Measurements from ENCODE around the gene WNT9A. TPM values are rescaled to one million over a fixed set of nuclear protein-coding genes. Genes with fewer than 3 reads are reported as not detected.

WNT9A gene
- total RNA-seq, 1 experiment from 2014 or later: 0.24 TPM

- H3K27ac Mint-ChIP-seq (ENCODE audit: unreplicated experiment): no peak overlapping the region
These were observed 29.5 kb downstream of the WNT9A start for GRCh38 chr1:227918083-227918700.

GRCh38 chr1:227917081-227917950, 30.4 kb downstream of the WNT9A start:
- Mint-ChIP-seq H3K36me3 (ENCODE audit: insufficient read depth, unreplicated experiment) (no peaks in the 10 kb centered on the region), H3K4me3 (ENCODE audit: low read depth, unreplicated experiment) (no peak overlapping the region), H3K27me3 (ENCODE audit: unreplicated experiment) (peaks cover 59% of the 10 kb centered on the region), H3K4me1 (ENCODE audit: low read depth, unreplicated experiment) (no peaks in the 10 kb centered on the region), H3K27ac (ENCODE audit: unreplicated experiment) (no peak overlapping the region), H3K9me3 (ENCODE audit: low read depth, unreplicated experiment) (no peaks in the 10 kb centered on the region)
- intact Hi-C loops (cut with micrococcal nuclease; ENCODE audit: unreplicated experiment): no loop called here
- no peak for DNase-seq
- TF ChIP-seq CTCF (IDR thresholded peaks at IDR 0.05; ENCODE audit: unreplicated experiment): no peak
- BruUV-seq (replicated peaks): no TSS peak
- CTCF ChIA-PET: interaction anchor here (0.5 to 0.6 kb wide), 2 partner anchors 11 to 459 kb away, joined by 3 to 4 read pairs; no protein-coding TSS in a partner anchor

More at GRCh38 chr1:227918083-227918700, 29.5 kb downstream of the WNT9A start:
- CTCF ChIA-PET: interaction anchor here (0.5 kb wide), 1 partner anchor 30 kb away, joined by 3 read pairs; no protein-coding TSS in a partner anchor
- intact Hi-C loops (cut with micrococcal nuclease; ENCODE audit: unreplicated experiment): no loop called here
- Mint-ChIP-seq H3K27me3 (ENCODE audit: unreplicated experiment) (peaks cover 50% of the 10 kb centered on the region), H3K4me3 (ENCODE audit: low read depth, unreplicated experiment) (no peak overlapping the region), H3K4me1 (ENCODE audit: low read depth, unreplicated experiment) (no peaks in the 10 kb centered on the region), H3K9me3 (ENCODE audit: low read depth, unreplicated experiment) (no peaks in the 10 kb centered on the region), H3K36me3 (ENCODE audit: insufficient read depth, unreplicated experiment) (no peaks in the 10 kb centered on the region)
- BruUV-seq (replicated peaks): no TSS peak
- TF ChIP-seq CTCF (IDR thresholded peaks at IDR 0.05; ENCODE audit: unreplicated experiment): no peak
- no peak for DNase-seq

- Mint-ChIP-seq H3K9me3 (ENCODE audit: low read depth, unreplicated experiment) (no peaks in the 10 kb centered on the region), H3K36me3 (ENCODE audit: insufficient read depth, unreplicated experiment) (no peaks in the 10 kb centered on the region), H3K4me1 (ENCODE audit: low read depth, unreplicated experiment) (no peaks in the 10 kb centered on the region), H3K27ac (ENCODE audit: unreplicated experiment) (no peak overlapping the region), H3K4me3 (ENCODE audit: low read depth, unreplicated experiment) (no peak overlapping the region), H3K27me3 (ENCODE audit: unreplicated experiment) (peaks cover 65% of the 10 kb centered on the region)
- BruUV-seq (replicated peaks): no TSS peak
- no peak for DNase-seq
- intact Hi-C loops (cut with micrococcal nuclease; ENCODE audit: unreplicated experiment): no loop called here
- no peak for TF ChIP-seq CTCF (IDR thresholded peaks at IDR 0.05; ENCODE audit: unreplicated experiment)
- CTCF ChIA-PET: interaction anchor here (0.6 kb wide), 1 partner anchor 11 kb away, joined by 4 read pairs; no protein-coding TSS in a partner anchor
These were observed 31.1 kb downstream of the WNT9A start for GRCh38 chr1:227916655-227917054.

- Mint-ChIP-seq H3K4me3 (ENCODE audit: low read depth, unreplicated experiment) (no peak overlapping the region), H3K9me3 (ENCODE audit: low read depth, unreplicated experiment) (no peaks in the 10 kb centered on the region), H3K4me1 (ENCODE audit: low read depth, unreplicated experiment) (no peaks in the 10 kb centered on the region), H3K36me3 (ENCODE audit: insufficient read depth, unreplicated experiment) (no peaks in the 10 kb centered on the region), H3K27ac (ENCODE audit: unreplicated experiment) (no peak overlapping the region), H3K27me3 (ENCODE audit: unreplicated experiment) (peaks cover 73% of the 10 kb centered on the region)
- no TSS peak for BruUV-seq (replicated peaks)
- intact Hi-C loops (cut with micrococcal nuclease; ENCODE audit: unreplicated experiment): no loop called here
- CTCF ChIA-PET: no interaction called here
- DNase-seq: no peak
- no peak for TF ChIP-seq CTCF (IDR thresholded peaks at IDR 0.05; ENCODE audit: unreplicated experiment)
These were observed 31.9 kb downstream of the WNT9A start for GRCh38 chr1:227915564-227916553.
